Pulmonary artery endothelial cell (primary cell): ENCODE measurements around the gene RNF168. TPM values are rescaled to one million over a fixed set of nuclear protein-coding genes. Genes with fewer than 3 reads are reported as not detected.
"Not testable (repeated sequence)": the region's sequence is repeated elsewhere in the genome, so short reads cannot be mapped to it uniquely, and the experiment has no call there.

Experiments
- DNase-seq: peaks from one replicate; pipeline ENCODE4 v3.0.0-alpha.2; 2011; ENCODE audit warnings: low read depth, low spot score
- total RNA-seq: library from RNA; depleted of rRNA; stranded (reverse); fragments of >200 nt; gene quantifications from 2 replicates; pipeline ENCODE4 v1.2.3, GENCODE V29; 2014

Gene RNF168
- total RNA-seq, 1 donor from 2014 or later, result 26.4 TPM

DNA sequence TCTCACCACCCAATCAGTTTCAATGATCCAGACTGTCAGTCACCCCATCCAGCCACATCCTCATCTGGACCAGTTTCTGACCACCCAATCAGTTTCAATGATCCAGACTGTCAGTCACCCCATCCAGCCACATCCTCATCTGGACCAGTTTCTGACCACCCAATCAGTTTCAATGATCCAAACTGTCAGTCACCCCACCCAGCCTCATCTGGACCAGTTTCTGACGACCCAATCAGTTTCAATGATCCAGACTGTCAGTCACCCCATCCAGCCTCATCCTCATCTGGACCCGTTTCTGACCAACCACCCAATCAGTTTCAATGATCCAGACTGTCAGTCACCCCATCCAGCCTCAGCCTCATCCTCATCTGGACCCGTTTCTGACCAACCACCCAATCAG is 33.4 kb downstream of the RNF168 start:
- not testable (repeated sequence) for DNase-seq

DNA sequence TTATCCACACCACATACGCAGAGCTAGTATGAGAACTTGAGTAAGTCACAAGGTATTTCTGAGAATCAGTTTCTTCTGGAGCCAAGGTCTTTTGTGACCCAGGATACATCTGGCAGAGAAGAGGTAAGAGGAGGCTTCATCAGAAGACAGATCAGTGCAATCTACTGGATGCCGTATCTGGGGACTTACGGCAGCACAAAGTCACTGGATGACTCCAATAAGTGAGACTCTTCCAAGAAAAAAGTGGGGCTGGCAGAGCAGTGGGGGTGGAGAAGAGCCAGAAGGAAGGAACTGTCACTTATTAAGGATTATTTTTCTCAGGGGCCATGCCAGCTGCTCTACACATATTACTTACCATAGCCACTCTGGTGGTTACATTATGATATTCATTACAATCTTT is 39.8 kb downstream of the RNF168 start:
- DNase-seq, result no peak

DNA sequence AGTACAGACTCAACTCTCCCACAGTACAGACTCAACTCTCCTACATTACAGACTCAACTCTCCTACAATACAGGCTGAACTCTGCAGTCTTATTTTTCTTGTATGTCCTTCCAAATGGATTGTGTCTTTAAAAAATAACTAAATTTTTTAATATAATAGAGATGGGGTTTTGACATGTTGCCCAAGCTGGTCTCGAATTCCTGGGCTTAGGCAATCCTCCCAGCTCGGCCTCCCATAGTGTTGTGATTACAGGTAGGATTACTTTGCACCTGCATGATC is 40.2 kb downstream of the RNF168 start:
- no peak for DNase-seq

DNA sequence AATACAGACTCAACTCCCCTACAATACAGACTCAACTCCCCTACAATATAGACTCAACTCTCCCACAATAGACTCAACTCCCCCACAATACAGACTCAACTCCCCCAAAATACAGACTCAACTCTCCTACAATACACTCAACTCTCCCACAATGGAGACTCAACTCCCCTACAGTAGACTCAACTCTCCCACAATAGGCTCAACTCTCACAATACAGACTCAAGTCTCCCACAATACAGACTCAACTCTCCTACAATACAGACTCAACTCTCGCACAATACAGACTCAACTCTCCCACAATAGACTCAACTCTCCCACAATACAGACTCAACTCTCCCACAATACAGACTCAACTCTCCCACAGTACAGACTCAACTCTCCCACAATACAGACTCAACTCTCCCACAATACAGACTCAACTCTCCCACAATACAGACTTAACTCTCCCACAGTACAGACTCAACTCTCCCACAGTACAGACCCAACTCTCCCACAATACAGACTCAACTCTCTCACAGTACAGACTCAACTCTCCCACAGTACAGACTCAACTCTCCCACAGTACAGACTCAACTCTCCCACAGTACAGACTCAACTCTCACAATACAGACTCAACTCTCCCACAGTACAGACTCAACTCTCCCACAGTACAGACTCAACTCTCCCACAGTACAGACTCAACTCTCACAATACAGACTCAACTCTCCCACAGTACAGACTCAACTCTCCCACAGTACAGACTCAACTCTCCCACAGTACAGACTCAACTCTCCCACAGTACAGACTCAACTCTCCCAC is 40.7 kb downstream of the RNF168 start:
- DNase-seq, result not testable (repeated sequence)

DNA sequence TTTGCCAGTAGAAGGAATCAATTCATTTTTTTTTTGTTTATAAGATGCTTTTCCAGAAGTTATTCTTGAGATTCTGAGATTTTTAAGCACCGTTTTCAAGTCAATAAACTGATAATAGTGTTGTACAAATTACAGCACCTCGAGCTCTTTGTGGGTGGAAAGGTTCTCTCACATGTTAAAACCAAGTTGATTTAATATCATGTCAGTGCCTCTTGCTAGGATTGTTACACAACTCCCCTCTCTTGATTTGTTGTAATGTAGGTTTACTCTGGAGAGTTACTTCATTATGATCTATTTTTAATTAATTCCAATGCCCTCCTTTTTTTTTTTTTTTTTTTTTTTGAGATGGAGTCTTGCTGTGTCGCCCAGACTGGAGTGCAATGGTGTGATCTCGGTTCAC is 45.5 kb downstream of the RNF168 start:
- DNase-seq, result no peak

DNA sequence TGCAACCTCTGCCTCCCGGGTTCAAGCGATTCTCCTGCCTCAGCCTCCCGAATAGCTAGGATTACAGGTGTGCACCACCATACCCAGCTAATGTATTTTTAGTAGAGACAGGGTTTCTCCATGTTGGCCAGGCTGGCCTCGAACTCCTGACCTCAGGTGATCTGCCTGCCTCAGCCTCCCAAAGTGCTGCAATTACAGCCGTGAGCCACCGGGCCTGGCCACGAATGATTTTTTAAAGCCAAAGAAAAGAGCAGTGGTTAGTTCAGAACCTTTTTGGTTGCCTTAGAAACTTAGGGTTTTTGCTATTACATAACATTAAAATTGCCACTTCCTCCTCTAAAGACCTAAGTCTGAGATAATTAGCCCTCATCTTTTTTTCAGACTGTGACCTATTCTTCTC is 46.1 kb downstream of the RNF168 start:
- not testable (repeated sequence) for DNase-seq

DNA sequence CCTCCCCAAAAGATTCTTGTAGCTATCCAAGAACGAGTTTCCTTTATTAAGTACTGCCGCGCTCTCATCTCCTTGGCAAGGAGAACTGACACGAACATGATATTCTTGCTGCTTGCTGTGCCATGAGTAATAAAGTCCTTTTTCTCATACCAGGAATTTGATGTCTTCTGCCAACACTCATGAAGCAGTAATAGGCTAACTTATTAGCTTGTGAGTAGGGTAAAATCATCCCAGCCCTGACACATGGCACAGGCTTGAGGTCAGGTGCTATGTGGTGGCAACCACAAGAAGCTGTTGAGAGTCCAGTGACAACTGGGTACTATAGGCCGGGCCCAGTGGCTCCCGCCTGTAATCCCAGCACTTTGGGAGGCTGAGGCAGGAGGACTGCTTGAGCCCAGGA is 48.6 kb downstream of the RNF168 start:
- no peak for DNase-seq

DNA sequence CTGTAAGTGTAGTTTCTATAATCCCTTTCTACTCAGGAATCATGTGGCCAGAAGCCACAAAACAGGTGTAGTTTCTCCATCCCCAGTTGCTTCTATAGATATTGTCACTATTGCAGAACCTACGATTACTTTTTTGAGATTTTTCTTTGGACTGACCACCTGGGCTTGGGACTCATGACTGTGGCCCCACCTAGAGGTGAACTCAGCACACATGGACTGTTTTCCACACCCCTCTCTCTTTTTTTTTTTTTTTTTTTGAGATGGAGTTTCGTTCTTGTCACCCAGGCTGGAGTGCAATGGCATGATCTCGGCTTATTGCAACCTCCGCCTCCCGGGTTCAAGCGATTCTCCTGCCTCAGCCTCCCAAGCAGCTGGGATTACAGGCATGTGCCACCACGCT is 58.2 kb downstream of the RNF168 start:
- DNase-seq, result not testable (repeated sequence)

DNA sequence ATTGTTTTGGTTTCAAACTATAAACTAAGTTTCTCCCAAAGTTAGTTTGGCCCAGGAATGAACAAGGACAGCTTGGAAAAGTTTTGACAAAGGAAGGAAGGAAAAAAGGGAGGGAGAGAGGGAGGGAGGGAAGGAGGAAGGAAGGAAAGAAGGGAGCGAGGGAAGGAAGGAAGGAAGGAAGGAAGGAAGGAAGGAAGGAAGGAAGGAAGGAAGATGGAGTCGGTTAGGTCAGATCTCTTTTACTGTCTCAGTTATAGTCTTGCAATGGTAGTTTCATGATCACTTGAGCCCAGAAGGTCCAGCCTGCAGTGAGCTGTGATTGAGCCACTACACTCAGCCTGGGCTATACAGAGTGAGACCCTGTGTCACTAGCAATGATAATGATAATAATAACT is 59.1 kb downstream of the RNF168 start:
- no peak for DNase-seq

DNA sequence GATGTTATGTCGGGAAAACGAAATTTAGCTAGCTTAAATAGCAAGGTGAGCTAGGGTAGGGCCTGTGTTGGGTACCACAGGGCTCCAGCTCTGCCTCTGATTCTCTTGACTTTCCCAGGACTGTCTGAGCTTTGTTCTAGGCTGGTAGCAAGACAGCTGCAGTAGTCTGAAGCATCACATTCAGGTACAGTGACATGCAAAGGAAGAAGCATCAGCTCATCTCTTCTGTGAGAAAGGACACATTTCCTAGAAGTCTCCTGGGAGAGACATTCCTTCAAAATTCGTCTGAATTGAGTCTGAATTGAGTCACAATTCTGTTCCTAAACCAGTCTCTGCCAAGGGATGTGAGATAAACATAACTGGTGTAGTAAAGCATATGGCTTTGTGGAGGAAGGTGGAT is 62.9 kb downstream of the RNF168 start:
- no peak for DNase-seq

DNA sequence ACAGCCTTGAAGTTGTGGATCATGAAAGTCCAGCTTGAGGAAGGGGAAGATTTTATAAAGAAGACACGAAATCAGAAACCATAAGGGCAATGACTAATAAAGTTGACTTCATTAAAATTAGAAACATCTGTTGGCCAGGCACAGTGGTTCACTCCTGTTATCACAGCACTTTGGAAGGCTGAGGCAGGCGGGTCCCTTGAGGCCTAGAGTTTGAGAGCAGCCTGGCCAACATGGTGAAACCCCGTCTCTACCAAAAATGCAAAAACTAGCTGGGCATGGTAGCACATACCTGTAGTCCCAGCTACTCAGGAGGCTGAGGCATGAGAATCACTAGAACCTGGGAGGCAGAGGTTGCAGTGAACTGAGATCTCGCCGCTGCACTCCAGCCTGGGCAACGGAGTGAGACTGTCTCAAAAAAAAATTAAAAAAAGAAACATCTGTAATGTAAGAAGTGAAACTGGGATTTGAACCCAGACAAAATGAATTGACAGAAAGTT is 63.5 kb downstream of the RNF168 start:
- no peak for DNase-seq

DNA sequence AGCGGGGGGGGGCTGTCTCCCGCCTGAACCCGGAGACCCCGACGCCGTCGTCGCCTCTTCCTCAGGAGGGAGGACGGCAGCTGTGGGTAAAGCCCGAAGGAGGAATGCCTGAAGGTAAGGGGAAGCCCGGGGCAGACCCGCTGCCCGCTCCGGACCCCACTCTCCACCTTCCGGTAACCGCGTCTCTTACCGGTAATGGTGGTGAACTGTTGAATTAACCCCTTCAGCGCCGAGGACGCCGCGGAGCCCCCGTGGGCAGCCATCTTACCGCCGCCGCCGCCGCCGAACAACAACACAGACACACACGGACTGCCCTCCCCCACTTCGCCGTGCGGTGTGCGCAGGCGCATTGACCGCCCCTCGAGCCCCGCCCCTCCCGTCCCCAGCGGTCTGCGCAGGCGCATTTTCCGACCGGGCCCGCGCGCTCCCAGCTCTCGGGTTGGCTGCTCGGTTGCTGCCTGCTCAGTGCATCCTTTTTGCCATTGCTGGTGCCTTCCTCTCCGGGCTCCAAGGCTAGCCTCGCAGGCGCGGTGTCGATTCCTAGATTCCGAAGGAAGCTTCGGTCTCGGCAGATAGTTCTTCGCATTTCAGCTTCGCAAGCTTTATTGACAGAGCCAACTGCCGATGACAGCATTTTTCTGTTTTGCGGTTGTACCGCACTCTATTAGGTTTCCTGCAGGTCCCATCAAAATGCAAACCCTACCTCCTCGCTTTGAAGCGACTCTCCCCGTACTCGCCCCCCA is 71.3 kb downstream of the RNF168 start, which contains the start of gene UBXN7:
TSS of gene UBXN7 (minus strand) at position 291 of the 743 bp plus-strand sequence. CDS start at position 263, 28 bp downstream.
- DNase-seq, result peak; percentile 66

DNA sequence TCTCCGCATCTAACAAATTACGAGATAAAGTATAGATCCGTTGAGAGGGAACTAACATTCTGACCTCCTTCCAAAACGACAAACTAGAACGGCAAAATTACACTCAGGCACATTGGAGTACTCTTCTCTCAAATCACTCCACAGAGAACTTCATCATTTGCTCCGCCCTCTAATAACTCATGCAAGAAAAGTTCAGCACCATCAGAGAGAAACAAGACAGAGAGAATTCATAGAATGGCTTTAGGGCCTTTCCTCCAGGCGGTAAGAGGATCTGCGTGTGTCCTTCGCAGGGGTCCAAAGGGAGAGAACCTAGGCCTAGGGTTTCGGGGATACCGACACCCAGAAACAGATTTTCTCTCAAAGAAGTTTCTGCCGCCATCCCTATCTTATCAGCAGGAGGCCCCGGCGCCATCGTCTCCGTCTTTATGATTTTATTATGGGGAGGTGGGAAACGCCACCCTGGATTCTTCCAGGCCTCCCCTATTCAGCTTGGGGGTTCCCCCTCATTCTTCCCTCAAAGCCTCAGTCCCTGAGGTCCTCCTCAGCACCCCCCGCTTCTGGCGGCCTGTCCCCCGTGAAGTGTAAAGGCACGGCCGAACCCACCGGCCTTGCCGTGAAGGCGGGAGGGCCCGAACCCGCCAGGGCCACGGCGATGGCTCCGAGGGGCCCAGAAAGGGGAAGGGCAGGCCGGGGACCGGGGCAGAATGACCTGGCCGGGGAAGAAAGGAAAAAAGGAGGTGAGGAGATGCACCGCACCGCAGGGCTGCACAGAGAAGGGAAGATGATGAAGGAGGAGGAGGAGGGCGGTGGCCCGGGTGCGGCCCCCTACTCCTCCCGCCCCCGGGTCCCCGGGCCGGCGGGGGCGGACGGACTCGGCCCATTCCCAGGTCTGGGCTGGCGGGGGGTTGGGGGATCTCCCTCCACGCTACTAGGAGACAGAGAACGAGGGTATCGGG is 72.1 kb downstream of the RNF168 start:
- no peak for DNase-seq

DNA sequence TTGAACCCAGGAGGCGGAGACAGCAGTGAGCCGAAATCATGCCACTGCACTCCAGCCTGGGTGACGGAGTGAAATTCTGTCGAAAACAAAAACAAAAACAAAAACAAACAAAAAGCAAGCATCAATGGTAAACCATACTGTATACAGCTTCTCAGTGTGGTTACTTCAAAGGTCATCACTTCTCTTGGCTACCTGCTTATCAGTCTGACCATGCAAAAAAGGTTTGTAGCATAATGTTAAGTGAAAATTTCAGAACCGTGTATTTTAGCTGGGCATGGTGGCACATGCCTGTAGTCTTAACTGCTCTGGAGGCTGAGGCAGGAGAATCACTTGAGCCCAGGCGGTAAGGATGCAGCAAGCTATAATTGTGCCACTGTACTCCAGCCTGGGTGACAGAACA is 75.5 kb downstream of the RNF168 start:
- DNase-seq, result no peak

DNA sequence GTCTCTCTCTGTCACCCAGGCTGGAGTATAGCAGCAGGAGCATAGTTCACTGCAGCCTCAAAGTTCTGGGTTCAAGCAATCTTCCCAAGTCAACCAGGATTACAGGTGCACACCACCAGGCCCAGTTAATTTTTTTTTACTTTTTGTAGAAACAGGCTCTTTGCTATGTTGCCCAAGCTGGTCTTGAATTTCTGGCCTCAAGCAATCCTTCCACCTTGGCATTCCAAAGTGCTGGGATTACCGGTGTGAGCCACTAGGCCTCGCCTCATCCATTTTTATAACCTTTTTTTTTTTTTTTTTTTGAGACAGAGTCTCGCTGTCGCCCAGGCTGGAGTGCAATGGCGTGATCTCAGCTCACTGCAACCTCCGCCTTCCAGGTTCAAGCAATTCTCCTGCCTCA is 79.1 kb downstream of the RNF168 start:
- not testable (repeated sequence) for DNase-seq

DNA sequence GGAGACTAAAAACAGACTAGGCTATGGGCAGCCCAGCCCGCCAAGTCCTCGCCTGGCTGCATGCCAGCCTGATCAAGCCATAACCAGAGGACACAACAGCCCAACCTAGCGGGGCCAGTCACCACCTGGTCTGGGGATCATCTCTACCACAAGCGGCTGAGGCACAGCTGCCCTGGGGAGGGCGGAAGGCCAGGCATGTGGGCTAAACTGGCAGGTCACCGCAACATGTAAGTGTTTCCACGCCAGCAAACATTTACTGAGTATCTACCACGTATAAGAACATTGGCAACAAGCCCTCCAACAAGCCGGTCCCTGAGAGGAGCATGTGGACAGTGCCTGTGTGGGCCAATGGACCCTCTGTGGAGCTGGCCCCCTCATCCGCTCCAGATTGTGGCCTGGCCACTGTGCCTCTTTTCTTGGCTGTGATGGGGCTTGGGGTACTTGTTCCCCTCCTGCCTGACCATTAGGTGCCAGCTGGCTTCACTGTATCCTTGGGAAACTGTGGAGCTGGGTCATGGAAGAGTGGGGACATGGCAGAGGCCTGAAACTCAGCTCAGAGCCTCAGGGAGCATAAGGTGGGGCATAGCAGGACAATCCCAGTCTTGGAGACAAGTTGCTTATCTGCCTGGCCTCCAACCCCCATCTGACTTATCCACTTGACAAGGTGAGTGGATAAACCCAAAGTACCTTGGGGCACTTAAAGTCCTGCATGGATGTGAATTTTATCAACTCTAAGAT is 80.4 kb downstream of the RNF168 start:
- no peak for DNase-seq

DNA sequence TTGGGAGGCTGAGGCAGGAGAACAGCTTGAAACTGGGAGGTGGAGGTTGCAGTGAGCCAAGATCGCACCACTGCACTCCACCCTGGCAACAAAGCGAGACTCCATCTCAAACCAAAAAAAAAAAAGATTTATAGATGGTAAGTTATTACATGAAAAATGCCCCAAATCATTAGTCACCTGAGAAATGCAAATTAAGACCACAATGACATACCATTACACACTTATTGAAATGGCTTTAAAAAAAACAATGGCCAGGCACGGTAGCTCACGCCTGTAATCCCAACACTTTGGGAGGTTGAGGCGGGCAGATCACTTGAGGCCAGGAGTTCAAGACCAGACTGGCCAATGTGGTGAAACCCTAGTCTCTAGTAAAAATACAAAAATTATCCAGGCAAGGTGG is 81.9 kb downstream of the RNF168 start:
- not testable (repeated sequence) for DNase-seq

DNA sequence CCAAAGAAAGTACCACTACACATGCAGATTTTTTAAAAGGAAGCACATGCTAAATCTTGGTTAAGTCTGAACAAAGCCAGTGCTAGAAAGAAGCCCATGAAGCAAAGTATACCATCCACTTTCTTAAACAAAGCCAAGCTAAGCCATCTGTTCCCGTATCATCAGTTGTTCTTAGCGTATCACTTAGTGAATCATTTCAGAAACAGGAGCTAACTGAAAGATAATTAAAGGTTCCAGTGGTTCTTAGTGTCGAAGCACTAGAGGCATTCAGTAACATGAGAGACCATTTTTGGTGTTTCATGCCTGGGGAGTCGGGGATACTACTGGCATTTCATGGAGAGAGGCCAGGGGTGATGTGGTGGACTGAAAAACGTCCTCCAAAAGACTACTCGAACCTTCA is 84.2 kb downstream of the RNF168 start:
- DNase-seq, result no peak
